Endodermal cell (in vitro differentiated cells): ENCODE data around the gene SLC1A1. TPM values are rescaled to one million over a fixed set of nuclear protein-coding genes. Genes with fewer than 3 reads are reported as not detected.

ENCODE experiments used
- DNase-seq: peaks from one replicate; pipeline ENCODE4 v3.0.0-alpha.2; 2017
- H3K27ac ChIP-seq: 2 replicates; pipeline ENCODE4 v1.5.1; 2013; ENCODE audit warnings: mild to moderate bottlenecking, low read depth, low read length, moderate library complexity
- H3K27me3 ChIP-seq: 2 replicates; pipeline ENCODE4 v1.6.1; 2013; ENCODE audit warnings: mild to moderate bottlenecking, low read length, moderate library complexity; ENCODE audit not compliant: insufficient read depth, control insufficient read depth, poor library complexity, severe bottlenecking
- H3K36me3 ChIP-seq: 2 replicates; pipeline ENCODE4 v1.7.0; 2013; ENCODE audit warnings: mild to moderate bottlenecking, low read length, moderate library complexity; ENCODE audit not compliant: control insufficient read depth, insufficient read depth
- H3K4me1 ChIP-seq: one replicate; pipeline ENCODE4 v1.7.0; 2013; ENCODE audit warnings: low read length; ENCODE audit not compliant: control insufficient read depth, insufficient read depth
- H3K4me3 ChIP-seq: 2 replicates; pipeline ENCODE4 v1.5.1; 2013; ENCODE audit warnings: mild to moderate bottlenecking, low read length, moderate library complexity
- H3K9ac ChIP-seq: 2 replicates; pipeline ENCODE4 v1.6.1; 2013; ENCODE audit warnings: mild to moderate bottlenecking, low read length, moderate library complexity; ENCODE audit not compliant: poor library complexity, severe bottlenecking; ENCODE audit errors: extremely low read depth
- H3K9me3 ChIP-seq: 2 replicates; pipeline ENCODE4 v1.6.1; 2013; ENCODE audit warnings: mild to moderate bottlenecking, low read length, moderate library complexity; ENCODE audit not compliant: control insufficient read depth
- H3K27ac Mint-ChIP-seq: 2 replicates; pipeline ENCODE4 v1.8.0; 2020; ENCODE audit warnings: mixed read lengths
- H3K27me3 Mint-ChIP-seq: 2 replicates; pipeline ENCODE4 v1.8.0; 2021; ENCODE audit warnings: mild to moderate bottlenecking, mixed read lengths; ENCODE audit not compliant: insufficient read depth
- H3K36me3 Mint-ChIP-seq: 2 replicates; pipeline ENCODE4 v1.8.0; 2020; ENCODE audit warnings: low read depth, mixed read lengths
- H3K4me1 Mint-ChIP-seq: 2 replicates; pipeline ENCODE4 v1.8.0; 2020; ENCODE audit warnings: mixed read lengths
- H3K4me3 Mint-ChIP-seq: 2 replicates; pipeline ENCODE4 v1.8.0; 2020; ENCODE audit warnings: mild to moderate bottlenecking, moderate library complexity, mixed read lengths
- H3K9me3 Mint-ChIP-seq: 2 replicates; pipeline ENCODE4 v1.8.0; 2020; ENCODE audit warnings: mild to moderate bottlenecking, mixed read lengths
- CTCF ChIP-seq: fragments of 200-600 bp; sonication (generic); conservative IDR thresholded peaks from 2 replicates; pipeline ENCODE4 v1.5.0; 2021; ENCODE audit warnings: antibody characterized with exemption, mild to moderate bottlenecking
- WGBS, 2 experiments: methylation state at CpG; one replicate each; pipeline versions ENCODE4 v1.1.5 to v1.1.7; 2013; ENCODE audit warnings: missing lambda C conversion rate in 2 of 2, mixed read lengths in 1 of 2; ENCODE audit not compliant: insufficient coverage in 1 of 2, insufficient read length in 1 of 2; 5-methylcytosine and 5-hydroxymethylcytosine counted together
- total RNA-seq, 2 donors: library from RNA; stranded (reverse); fragmentation: NEBNext Ultra II Directional in 1 of 2; extraction: Animal tissue kit (Norgen Biotek cat#: 25700) in 1 of 2; gene quantifications; 2 replicates in 1 of 2; 3 replicates in 1 of 2; pipeline ENCODE4 v1.2.1, GENCODE V29; 2021

Gene SLC1A1
- total RNA-seq, 2 donors from 2014 or later: 5.5 to 11.3 TPM

- no peak for TF ChIP-seq CTCF
- DNase-seq: no peak
- Mint-ChIP-seq H3K9me3 (peaks cover 2% of the 10 kb centered on the region), H3K36me3 (peaks cover 2% of the 10 kb centered on the region), H3K4me1 (peaks cover 50% of the 10 kb centered on the region), H3K27me3 (no peaks in the 10 kb centered on the region), H3K4me3 (no peak overlapping the region), H3K27ac (no peak overlapping the region)
- Histone ChIP-seq H3K27me3 (no peaks in the 10 kb centered on the region), H3K4me1 (peaks cover 11% of the 10 kb centered on the region), H3K9ac (no peak overlapping the region), H3K36me3 (peaks cover 33% of the 10 kb centered on the region), H3K9me3 (peaks cover 9% of the 10 kb centered on the region), H3K4me3 (no peak overlapping the region), H3K27ac (no peak overlapping the region)
- 93 to 100% methylated on average over 2 to 3 of the region's 3 CpGs for WGBS, 2 experiments
These were observed 19.3 kb downstream of the SLC1A1 start for GRCh38 chr9:4509590-4509984.

- Mint-ChIP-seq H3K4me1 (peaks cover 61% of the 10 kb centered on the region), H3K36me3 (no peaks in the 10 kb centered on the region), H3K27me3 (peaks cover 1% of the 10 kb centered on the region), H3K9me3 (peaks cover 2% of the 10 kb centered on the region), H3K27ac (no peak overlapping the region), H3K4me3 (no peak overlapping the region)
- H3K36me3 ChIP-seq: peaks cover 29% of the 10 kb centered on the region
- DNase-seq: no peak
- 95 to 100% methylated on average over 1 to 4 of the region's 4 CpGs for WGBS, 2 experiments
- peaks cover 9% of the 10 kb centered on the region for H3K9me3 ChIP-seq
- H3K27ac ChIP-seq: no peak overlapping the region
- H3K4me3 ChIP-seq: no peak overlapping the region
- no peak overlapping the region for H3K9ac ChIP-seq
- no peak for TF ChIP-seq CTCF
- H3K27me3 ChIP-seq: no peaks in the 10 kb centered on the region
- H3K4me1 ChIP-seq: peaks cover 21% of the 10 kb centered on the region
These were observed 20.5 kb downstream of the SLC1A1 start for GRCh38 chr9:4510546-4511322.

DNA sequence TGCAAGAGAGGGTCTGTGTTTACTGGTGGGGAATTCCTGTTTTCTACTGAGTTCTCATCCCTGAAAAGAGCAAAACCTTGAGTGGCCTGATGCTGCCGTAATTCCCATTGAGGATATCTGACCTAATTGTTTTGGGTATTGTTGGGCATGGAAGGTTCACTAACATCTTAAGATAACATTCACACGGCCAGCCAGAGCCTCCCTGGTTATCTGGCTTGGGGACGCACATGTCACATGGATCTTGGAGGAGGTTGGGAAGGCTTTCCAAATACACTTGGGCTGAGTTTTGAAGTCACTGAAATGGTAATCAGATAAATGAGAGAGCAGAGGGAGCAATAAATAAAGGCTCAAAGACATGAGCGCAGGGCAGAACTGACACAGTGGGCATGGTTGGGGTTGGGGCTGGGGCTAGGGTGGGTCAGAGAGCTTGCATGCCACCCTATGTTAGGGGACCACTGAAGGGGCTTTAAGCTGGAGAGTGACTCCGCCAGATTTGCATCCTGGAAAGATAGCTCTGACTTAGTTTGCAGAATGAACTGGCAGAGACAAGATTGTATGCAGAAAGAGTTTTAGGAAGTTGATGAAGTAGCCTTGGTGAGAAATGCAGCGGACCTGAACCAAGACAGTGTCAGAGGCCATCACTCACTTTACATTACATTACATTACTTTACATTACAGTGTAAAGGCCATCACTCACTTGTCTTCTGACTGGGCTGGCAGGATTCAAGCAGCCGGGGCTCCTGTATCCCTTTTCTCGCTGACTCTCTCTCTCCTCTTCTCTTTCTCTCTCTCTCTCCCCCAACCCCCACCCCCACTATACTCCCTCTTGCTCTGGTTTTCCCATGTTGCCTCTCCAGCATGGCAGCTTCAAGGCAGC lies 24.2 kb downstream of the SLC1A1 start:
- 43 to 58% methylated on average over 3 to 8 of the region's 8 CpGs for WGBS, 2 experiments
- no peak for TF ChIP-seq CTCF
- peak overlapping the region; percentile 55 for H3K27ac Mint-ChIP-seq
- Histone ChIP-seq H3K27me3 (no peaks in the 10 kb centered on the region), H3K9ac (no peak overlapping the region), H3K36me3 (peaks cover 52% of the 10 kb centered on the region), H3K27ac (no peak overlapping the region), H3K9me3 (peaks cover 9% of the 10 kb centered on the region), H3K4me1 (peaks cover 21% of the 10 kb centered on the region), H3K4me3 (peak overlapping the region; percentile 50)
- no peak overlapping the region for H3K4me3 Mint-ChIP-seq
- peaks cover 2% of the 10 kb centered on the region for H3K9me3 Mint-ChIP-seq
- H3K4me1 Mint-ChIP-seq: peaks cover 56% of the 10 kb centered on the region
- peaks cover 2% of the 10 kb centered on the region for H3K27me3 Mint-ChIP-seq
- peaks cover 1% of the 10 kb centered on the region for H3K36me3 Mint-ChIP-seq
- peak; percentile 75 for DNase-seq
